HG02759 (cell line): Measurements from ENCODE around the gene SPIRE2.
"Not testable (repeated sequence)": the region's sequence is repeated elsewhere in the genome, so short reads cannot be mapped to it uniquely, and the experiment has no call there.

Experiments
- ATAC-seq: cut with Tn5 transposase; IDR thresholded peaks from one replicate; pipeline ENCODE4 v1.9.1; 2021; ENCODE audit warnings: mild to moderate bottlenecking, moderate library complexity; ENCODE audit not compliant: unreplicated experiment

Gene SPIRE2

GRCh38 chr16:89828199-89828869, at the start of gene SPIRE2:
Gene SPIRE2 (plus strand): TSS chr16:89828475. CDS start chr16:89828551, 76 bp downstream.
- no peak for ATAC-seq

GRCh38 chr16:89779231-89779908, 48.9 kb upstream of the SPIRE2 start:
- no peak for ATAC-seq

- no peak for ATAC-seq
These were observed 48.4 kb upstream of the SPIRE2 start for GRCh38 chr16:89779909-89780305.

DNA sequence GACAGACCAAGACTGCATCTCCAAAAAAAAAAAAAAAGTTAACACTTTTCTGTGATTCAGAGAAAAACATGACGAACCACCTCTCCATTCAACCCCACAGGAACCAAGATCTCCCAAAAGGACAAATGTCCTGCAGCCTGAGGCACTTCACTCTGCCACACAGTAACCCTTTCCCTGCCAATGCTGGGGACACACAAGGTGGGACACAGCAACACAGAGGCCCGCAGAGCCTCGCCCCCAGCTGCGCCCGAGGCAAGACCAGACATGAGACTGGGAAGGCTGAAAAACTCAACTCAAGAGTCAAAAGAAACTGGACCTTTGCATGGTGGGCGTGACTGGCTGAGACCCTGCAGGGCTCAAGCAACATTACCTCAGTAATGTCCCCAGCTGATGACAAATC, 45.8 kb upstream of the SPIRE2 start:
- no peak for ATAC-seq

GRCh38 chr16:89783952-89784351, 44.3 kb upstream of the SPIRE2 start:
- not testable (repeated sequence) for ATAC-seq

DNA sequence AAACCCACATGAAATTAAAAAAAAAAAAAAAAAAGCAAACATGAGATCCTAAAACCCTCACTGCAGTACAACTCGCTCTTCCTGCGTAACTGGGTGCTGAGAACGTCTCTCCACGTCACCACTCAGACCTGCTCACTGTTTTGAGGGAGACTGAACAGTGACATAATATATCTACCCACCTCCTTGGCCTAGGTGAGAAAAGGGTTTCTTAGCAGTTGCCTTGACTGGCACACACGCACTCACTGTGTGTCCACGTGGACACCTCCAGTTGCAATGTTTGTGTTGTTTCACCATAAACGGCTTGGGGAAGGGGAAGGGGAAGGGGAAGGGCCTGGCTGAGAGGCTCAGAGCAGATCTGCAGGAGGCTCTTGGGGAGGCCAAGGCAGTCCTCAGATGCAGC, 43.9 kb upstream of the SPIRE2 start:
- no peak for ATAC-seq

GRCh38 chr16:89785523-89786155, 42.6 kb upstream of the SPIRE2 start:
- ATAC-seq: no peak

- no peak for ATAC-seq
These were observed 41.6 kb upstream of the SPIRE2 start for GRCh38 chr16:89786474-89787364.

- ATAC-seq: no peak
These were observed 40.9 kb upstream of the SPIRE2 start for GRCh38 chr16:89787365-89787805.

DNA sequence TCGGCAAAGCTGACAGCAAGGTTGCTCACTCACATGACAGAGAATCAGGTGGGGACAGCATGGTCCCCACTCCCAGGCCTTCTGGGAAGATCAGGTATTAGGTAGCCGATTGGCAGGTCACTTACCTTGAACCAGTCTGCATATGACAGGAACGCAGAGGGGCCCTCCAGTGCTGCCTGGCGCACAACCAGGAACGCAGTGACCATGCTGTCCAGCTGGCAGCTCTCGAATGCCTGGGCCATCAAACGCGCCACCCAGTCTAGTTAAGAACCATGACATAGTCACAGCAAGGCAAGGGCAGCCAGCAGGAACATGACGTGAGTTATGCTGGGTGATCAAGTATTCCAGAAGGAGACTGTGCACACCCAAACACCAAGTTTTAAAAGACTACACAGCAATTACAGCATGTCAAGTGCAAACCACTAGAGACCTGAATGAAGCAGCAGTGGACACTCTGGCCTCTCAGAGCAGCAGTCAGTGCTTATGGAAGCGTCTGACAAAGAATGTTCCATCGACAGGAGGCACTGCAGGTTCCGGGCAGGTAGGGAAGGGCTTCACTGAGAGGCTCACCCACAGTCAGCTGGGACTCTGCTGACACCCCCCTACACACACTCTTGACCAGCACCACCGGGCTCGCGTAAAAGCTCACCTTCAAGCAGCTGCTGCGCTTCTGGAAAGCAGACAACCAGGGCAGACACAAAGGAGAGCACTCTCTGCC, 36.8 kb upstream of the SPIRE2 start:
- no peak for ATAC-seq

DNA sequence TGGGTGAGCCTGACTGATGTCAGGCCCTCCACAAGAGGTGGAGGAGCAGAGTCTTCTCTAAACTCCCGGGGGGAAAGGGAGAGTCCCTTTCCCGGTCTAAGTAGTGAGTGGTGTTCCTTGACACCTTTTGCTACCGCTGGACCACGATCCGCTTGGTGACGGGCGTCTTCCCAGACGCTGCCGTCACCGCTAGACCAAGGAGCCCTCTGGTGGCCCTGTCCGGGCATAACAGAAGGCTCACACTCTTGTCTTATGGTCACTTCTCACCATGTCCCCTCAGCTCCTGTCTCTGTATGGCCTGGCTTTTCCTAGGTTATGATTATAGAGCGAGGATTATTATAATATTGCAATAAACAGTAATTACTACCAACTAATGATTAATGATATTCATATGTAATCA, 35.2 kb upstream of the SPIRE2 start:
- ATAC-seq: not testable (repeated sequence)

DNA sequence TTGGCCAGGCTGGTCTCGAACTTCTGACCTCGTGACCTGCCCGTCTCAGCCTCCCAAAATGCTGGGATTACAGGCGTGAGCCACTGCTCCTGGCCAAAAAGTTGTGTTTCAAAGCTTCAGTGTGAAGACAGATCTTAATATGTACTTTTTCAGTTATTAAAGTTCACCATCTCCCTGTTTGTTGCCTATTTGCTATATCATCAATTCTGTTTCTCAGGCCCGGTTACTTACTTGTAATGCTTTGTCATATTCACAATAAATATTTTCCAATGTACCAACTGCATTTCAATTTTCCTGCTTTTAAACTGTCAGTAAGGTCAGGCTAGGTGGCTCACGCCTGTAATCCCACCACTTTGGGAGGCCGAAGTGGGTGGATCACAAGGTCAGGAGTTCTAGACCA, 34.3 kb upstream of the SPIRE2 start:
- ATAC-seq: no peak

DNA sequence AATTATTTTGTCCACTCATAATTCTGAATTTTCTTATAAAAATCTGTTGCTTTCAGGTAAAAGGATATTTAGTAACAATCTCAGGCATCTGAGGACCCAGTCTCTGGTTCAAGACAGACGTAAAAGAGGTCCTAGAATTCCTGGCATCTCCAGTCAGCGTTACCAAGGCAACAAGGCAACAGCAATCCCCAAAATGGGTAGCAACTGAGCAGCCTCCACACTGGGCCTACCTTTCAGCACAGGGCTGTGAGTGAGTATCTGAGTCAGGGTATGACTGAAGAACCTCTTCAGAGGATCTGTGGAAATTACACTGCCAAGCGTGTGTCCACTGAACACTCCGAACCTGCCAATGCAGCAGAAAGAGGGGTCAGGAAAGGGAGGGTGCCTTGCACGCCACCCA, 32.6 kb upstream of the SPIRE2 start:
- ATAC-seq: no peak

GRCh38 chr16:89796104-89796503, 32.2 kb upstream of the SPIRE2 start:
- no peak for ATAC-seq

DNA sequence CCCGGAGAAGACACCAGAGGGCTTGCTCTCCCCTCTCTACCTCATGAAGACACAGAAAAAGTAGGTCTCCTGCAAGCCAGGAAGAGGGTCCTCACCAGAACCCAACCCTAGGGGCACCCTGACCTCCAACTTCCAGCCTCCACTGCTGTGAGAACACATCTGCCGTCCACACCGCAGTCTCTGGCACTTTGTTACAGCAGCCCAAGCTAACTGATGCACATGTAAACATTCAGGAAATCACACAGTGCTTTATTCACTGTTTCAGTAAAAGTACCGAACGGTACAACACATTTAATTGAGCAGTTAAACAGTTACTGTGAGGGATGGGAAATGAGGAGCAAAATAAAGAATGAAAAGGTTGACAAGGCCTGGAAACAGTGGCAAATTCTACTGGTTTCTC, 30.1 kb upstream of the SPIRE2 start:
- ATAC-seq: no peak

DNA sequence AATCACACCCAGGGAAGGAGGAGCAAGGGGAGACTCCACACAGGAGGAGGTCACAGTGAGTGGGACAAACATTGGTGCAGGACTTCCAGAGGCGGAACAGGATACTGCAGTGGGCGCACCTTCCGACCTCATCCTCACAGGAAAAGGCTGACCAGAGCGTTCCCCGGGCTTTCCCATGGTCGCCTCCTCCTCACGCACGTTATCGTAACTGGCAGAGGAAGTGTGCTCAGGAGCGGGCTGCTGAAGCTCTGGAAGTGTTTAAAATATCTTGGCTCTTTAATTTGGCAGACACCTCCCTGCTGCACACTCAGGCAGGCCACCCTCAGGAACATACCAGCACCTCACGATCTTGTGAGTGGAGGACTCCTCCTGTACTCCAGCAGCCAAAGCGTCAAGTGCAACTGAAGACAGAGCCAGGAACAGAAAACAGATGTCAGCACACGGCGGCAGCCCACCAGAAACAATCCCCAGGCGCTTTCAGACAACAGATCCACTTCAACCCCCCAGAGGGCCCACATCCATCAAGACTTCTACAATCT, 29.4 kb upstream of the SPIRE2 start:
- ATAC-seq: no peak

GRCh38 chr16:89801800-89802199, 26.5 kb upstream of the SPIRE2 start:
- ATAC-seq: no peak

DNA sequence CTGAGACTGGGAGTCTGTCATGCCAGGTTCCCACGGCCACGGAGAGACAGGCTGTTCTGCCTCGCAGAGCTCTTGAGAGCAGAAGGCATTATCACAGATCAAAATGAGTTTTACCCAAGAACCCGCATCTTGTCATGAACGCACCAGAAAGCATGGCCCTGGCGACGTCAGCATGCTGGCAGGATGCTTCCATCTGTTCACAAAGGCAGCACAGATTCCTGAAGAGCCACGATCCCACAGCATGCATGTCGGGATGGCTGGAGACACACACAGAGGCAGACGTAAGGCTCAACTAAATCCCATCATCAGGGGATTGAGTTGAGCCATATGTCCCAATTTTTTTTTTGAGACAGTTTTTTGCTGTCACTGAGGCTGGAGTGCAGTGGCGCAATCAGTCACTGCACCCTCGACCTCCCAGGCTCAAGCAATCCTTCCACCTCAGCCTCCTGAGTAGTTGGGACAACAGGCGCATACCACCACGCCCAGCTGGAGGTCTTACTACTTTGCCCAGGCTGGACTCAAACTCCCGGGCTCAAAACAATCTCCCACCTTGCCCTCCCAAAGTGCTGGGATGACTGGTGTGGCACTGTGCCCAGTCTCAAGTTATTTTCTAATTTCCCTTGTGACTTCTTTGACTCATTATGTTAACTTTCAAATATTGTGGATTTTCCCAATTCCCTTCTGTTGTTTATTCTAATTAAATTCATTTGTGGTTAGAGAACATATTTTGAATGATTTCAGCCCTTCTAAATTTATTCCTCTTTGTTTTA, 23.0 kb upstream of the SPIRE2 start:
- no peak for ATAC-seq

GRCh38 chr16:89806589-89807193, 21.6 kb upstream of the SPIRE2 start:
- ATAC-seq: not testable (repeated sequence)
